ENCODE data around the gene ARHGAP15. TPM values are rescaled to one million over a fixed set of nuclear protein-coding genes. Genes with fewer than 3 reads are reported as not detected.

The ARHGAP15 gene
- total RNA-seq, 1 experiment from 2014 or later, result 0.41 TPM

DNA sequence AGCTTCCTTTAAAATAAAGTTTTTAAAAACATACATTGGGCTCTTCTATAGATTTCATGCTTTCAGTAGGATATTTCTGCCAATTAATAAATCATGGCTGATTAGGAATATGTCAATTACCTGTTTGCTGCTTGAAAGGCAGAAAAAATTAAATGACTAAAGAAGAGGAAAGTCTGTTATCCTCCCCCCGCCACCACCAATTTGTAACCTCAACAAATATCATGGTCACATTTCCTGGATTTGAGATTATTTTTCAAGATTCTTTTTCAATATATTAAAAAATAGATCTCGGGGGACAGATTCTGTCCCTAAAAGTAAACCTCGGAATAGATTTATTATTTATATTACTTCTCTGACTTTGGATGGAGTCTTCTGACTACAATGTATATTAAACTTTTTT is 125.9 kb downstream of the ARHGAP15 start:
- no peaks in the 10 kb centered on the region for H3K36me3 ChIP-seq (ENCODE audit: control insufficient read depth, insufficient read depth, low read length)
- H3K27me3 ChIP-seq (ENCODE audit: control insufficient read depth, insufficient read depth, low read length), result peaks cover 3% of the 10 kb centered on the region; the same call in 1 of the 2 replicates
- in situ Hi-C loops (cut with HindIII; ENCODE audit: low pct_unique_long_range_greater_than_20kb, low sequenced_read_pairs), result no loop called here
- H3K4me3 ChIP-seq (ENCODE audit: low read depth in 2 of 2, low read length in 2 of 2), result no peak overlapping the region
- BruUV-seq (replicated peaks), result no TSS peak
- DNase-seq (ENCODE audit: low read depth, low spot score) (no peak), ATAC-seq (no peak)
- TF ChIP-seq POLR2AphosphoS5 (IDR thresholded peaks at IDR 0.05; ENCODE audit: low read depth, low read length) (no peak), SIN3A (IDR thresholded peaks at IDR 0.05; ENCODE audit: borderline replicate concordance, insufficient read depth, low read depth, low read length) (no peak), TCF7L2 (IDR thresholded peaks at IDR 0.05; ENCODE audit: low read depth, low read length) (no peak)
- TF ChIP-seq, protein P1, sequence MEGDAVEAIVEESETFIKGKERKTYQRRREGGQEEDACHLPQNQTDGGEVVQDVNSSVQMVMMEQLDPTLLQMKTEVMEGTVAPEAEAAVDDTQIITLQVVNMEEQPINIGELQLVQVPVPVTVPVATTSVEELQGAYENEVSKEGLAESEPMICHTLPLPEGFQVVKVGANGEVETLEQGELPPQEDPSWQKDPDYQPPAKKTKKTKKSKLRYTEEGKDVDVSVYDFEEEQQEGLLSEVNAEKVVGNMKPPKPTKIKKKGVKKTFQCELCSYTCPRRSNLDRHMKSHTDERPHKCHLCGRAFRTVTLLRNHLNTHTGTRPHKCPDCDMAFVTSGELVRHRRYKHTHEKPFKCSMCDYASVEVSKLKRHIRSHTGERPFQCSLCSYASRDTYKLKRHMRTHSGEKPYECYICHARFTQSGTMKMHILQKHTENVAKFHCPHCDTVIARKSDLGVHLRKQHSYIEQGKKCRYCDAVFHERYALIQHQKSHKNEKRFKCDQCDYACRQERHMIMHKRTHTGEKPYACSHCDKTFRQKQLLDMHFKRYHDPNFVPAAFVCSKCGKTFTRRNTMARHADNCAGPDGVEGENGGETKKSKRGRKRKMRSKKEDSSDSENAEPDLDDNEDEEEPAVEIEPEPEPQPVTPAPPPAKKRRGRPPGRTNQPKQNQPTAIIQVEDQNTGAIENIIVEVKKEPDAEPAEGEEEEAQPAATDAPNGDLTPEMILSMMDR (IDR thresholded peaks at IDR 0.05), result no peak
- TF ChIP-seq, protein P2, sequence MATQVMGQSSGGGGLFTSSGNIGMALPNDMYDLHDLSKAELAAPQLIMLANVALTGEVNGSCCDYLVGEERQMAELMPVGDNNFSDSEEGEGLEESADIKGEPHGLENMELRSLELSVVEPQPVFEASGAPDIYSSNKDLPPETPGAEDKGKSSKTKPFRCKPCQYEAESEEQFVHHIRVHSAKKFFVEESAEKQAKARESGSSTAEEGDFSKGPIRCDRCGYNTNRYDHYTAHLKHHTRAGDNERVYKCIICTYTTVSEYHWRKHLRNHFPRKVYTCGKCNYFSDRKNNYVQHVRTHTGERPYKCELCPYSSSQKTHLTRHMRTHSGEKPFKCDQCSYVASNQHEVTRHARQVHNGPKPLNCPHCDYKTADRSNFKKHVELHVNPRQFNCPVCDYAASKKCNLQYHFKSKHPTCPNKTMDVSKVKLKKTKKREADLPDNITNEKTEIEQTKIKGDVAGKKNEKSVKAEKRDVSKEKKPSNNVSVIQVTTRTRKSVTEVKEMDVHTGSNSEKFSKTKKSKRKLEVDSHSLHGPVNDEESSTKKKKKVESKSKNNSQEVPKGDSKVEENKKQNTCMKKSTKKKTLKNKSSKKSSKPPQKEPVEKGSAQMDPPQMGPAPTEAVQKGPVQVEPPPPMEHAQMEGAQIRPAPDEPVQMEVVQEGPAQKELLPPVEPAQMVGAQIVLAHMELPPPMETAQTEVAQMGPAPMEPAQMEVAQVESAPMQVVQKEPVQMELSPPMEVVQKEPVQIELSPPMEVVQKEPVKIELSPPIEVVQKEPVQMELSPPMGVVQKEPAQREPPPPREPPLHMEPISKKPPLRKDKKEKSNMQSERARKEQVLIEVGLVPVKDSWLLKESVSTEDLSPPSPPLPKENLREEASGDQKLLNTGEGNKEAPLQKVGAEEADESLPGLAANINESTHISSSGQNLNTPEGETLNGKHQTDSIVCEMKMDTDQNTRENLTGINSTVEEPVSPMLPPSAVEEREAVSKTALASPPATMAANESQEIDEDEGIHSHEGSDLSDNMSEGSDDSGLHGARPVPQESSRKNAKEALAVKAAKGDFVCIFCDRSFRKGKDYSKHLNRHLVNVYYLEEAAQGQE (IDR thresholded peaks at IDR 0.05; ENCODE audit: insufficient read depth in 1 of 2, low read depth in 2 of 2, low read length in 1 of 2), result no peak
- no peaks in the 10 kb centered on the region for H3K4me1 ChIP-seq (ENCODE audit: control insufficient read depth, insufficient read depth, low read length)
- H3K9me3 ChIP-seq (ENCODE audit: control insufficient read depth, insufficient read depth, low read depth, low read length), result no peaks in the 10 kb centered on the region
- POLR2A ChIA-PET, result no interaction called here
- intact Hi-C loops (cut with micrococcal nuclease; ENCODE audit: unreplicated experiment), result no loop called here
- no peak overlapping the region for H3K27ac ChIP-seq (ENCODE audit: low read length)
- CTCF ChIA-PET, result no interaction called here

DNA sequence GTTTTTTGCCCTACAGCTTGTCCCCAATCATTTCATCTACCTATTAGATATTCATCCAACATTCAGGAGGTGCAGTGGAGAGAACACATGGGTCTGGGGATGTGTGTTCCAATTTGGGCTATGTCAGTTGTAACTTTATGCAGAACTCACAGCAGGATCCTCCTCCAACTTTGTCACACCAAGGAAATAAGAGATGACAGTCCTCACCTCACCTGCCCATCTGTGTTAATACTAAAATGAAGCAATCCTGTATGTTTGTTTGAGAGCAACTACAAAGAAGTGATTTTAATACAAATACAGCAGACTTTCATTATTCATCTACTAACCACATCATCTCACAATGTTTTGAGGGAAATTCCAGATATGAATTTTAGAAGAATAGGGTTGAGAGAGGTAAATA is 126.7 kb downstream of the ARHGAP15 start:
- no peaks in the 10 kb centered on the region for H3K36me3 ChIP-seq (ENCODE audit: control insufficient read depth, insufficient read depth, low read length)
- H3K27ac ChIP-seq (ENCODE audit: low read length), result no peak overlapping the region
- BruUV-seq (replicated peaks), result no TSS peak
- intact Hi-C loops (cut with micrococcal nuclease; ENCODE audit: unreplicated experiment) (no loop called here), in situ Hi-C loops (cut with HindIII; ENCODE audit: low pct_unique_long_range_greater_than_20kb, low sequenced_read_pairs) (no loop called here)
- no peaks in the 10 kb centered on the region for H3K9me3 ChIP-seq (ENCODE audit: control insufficient read depth, insufficient read depth, low read depth, low read length)
- CTCF ChIA-PET, result no interaction called here
- peaks cover 3% of the 10 kb centered on the region; the same call in 1 of the 2 replicates for H3K27me3 ChIP-seq (ENCODE audit: control insufficient read depth, insufficient read depth, low read length)
- POLR2A ChIA-PET, result no interaction called here
- H3K4me1 ChIP-seq (ENCODE audit: control insufficient read depth, insufficient read depth, low read length), result no peaks in the 10 kb centered on the region
- ATAC-seq (no peak), DNase-seq (ENCODE audit: low read depth, low spot score) (no peak)
- H3K4me3 ChIP-seq (ENCODE audit: low read depth in 2 of 2, low read length in 2 of 2), result no peak overlapping the region
- TF ChIP-seq, protein P1 (IDR thresholded peaks at IDR 0.05), result no peak
- TF ChIP-seq POLR2AphosphoS5 (IDR thresholded peaks at IDR 0.05; ENCODE audit: low read depth, low read length) (no peak), SIN3A (IDR thresholded peaks at IDR 0.05; ENCODE audit: borderline replicate concordance, insufficient read depth, low read depth, low read length) (no peak), TCF7L2 (IDR thresholded peaks at IDR 0.05; ENCODE audit: low read depth, low read length) (no peak)
- TF ChIP-seq, protein P2 (IDR thresholded peaks at IDR 0.05; ENCODE audit: insufficient read depth in 1 of 2, low read depth in 2 of 2, low read length in 1 of 2), result no peak
